Fibroblast of mammary gland (primary cell): ENCODE data around the gene SZT2.

Source experiments
- DNase-seq: peaks from one replicate; pipeline ENCODE4 v3.0.0-alpha.2; 2010; ENCODE audit warnings: low read depth
- H3K4me3 ChIP-seq: 2 replicates; pipeline ENCODE4 v1.5.1; 2011; ENCODE audit warnings: low read depth, mild to moderate bottlenecking, low read length, moderate library complexity; ENCODE audit not compliant: control insufficient read depth
- CTCF ChIP-seq: conservative IDR thresholded peaks from 2 replicates; pipeline ENCODE4 v1.5.1; 2011; ENCODE audit warnings: low read depth, low read length, inconsistent platforms; ENCODE audit not compliant: control insufficient read depth, insufficient read depth

SZT2 gene

GRCh38 chr1:43421976-43422750 lies 32.5 kb downstream of the SZT2 start:
- no peak for DNase-seq
- TF ChIP-seq CTCF: no peak
- no peak overlapping the region for H3K4me3 ChIP-seq

GRCh38 chr1:43422995-43423671 lies 33.4 kb downstream of the SZT2 start:
- TF ChIP-seq CTCF: no peak
- DNase-seq: no peak
- no peak overlapping the region for H3K4me3 ChIP-seq

DNA sequence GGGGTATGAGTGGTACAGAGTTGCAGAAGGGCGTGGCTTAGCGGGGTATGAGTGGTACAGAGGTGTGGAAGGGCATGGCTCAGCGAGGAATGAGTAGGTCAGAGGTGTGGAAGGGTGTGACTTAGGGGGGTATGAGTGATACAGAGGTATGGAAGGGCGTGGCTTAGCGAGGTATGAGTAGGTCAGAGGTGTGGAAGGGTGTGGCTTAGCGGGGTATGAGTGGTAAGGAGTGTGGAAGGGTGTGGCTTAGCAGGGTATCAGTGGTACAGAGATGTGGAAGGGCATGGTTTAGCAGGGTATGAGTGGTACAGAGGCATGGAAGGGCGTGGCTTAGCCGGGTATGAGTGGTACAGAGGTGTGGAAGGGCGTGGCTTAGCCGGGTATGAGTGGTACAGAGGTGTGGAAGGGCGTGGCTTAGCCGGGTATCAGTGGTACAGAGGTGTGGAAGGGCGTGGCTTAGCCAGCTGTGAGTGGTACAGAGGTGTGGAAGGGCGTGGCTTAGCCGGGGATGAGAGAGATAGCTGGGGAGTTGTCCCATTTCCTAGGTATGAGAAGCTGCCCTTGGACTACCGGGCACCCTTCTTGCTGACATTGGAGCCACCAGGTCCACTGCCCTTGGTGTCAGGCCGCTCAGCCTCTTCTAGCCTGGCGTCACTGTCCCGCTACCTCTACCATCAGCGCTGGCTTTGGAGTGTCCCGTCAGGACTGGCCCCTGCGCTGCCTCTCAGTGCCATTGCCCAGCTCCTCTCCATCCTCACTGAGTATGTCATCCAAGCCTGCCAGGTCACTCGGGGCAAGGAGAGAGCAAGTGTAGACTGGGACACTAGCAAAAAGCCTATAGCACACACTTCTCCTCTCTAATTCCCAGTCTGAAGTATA lies 34.2 kb downstream of the SZT2 start:
- H3K4me3 ChIP-seq: no peak overlapping the region
- TF ChIP-seq CTCF: no peak
- no peak for DNase-seq

DNA sequence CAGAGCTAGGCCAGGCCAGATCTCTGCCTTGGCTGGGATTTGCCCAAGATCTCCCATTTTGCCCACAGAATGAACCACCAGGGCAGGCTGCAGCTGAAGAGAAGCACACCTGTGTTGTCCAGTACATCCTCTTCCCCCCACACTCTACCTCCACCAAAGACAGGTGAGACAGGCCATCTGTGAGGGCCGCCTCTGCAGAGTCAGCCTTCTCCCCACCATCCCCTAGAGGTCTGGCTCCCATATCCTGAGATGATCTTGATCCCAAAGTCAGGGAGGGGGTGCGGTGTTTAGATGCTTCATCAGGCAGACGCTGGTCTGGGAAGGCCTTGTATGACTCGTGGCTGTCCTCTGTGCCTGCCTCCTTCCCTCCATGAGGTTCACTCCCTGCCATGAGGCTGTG lies 35.3 kb downstream of the SZT2 start:
- peak; percentile 25 for DNase-seq
- no peak overlapping the region for H3K4me3 ChIP-seq
- TF ChIP-seq CTCF: no peak

DNA sequence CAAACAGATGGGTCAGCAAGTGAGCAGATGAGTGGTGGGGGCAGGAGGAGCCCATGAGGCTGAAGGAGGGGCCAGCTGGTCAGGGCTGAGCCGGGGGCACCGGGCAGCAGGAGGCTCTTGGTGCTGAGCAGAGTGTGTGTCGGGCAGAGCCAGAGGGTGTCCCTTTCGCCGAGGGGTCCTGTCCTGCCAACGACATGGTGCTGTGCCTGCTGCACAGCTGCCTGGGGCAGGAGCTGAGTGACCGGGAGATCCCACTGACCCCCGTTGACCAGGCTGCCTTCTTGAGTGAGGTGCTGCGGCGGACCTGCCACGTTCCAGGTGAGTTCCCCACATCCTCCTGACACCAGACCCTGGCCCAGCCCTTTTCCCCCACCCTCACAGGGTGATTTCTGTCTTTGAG lies 36.5 kb downstream of the SZT2 start:
- DNase-seq: no peak
- H3K4me3 ChIP-seq: no peak overlapping the region
- no peak for TF ChIP-seq CTCF

DNA sequence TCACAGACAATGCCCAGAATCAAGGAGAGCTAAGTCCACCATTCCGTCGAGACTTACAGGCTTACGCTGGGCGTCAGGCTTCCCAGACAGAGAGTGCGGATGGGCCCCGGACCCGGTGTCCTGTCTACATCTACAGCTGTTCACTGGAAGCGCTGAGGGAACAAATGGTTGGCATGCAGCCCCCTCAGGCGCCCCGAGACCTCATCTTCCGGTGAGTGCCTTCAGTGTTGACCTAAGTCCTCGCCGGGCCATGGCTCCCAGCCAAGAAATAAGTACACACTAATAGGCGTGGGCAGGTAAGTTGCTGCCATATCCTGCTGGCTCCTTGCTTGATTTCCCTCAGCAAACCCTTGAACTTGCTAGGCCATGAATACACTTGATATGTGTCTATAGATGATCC lies 37.8 kb downstream of the SZT2 start:
- DNase-seq: no peak
- TF ChIP-seq CTCF: no peak
- H3K4me3 ChIP-seq: no peak overlapping the region
